ENCODE results near the gene MTARC1.

DNA sequence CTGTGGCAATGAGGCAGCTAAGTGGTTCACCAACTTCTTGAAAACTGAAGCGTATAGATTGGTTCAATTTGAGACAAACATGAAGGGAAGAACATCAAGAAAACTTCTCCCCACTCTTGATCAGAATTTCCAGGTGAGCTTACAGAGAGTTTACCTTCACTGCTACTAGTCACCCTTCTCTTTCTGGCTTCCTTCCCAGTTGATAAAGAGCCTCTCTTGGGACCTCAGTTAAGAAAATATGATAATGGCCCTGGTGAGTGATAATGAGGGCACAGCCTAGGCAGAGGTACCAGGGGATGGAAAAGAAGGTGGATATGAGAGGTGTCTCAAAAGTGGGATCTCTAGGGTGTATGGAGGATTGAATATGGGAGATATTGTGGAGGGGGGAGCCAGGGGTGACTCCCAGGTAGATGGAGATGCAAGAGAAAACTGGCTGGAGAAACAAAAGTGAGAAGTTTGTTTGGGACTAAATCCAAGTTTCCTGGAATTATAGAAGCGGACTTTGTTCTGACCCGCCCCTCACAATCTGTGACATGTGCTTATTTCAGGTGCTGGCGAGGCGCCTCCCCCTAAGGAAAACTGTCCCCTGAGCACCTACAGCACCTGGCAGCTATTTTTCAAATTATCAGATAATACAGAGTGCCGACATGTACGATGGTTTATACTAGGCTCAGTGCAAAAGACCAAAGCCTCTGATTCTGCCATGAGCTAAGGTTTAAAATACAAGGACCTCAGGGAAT lies 24.9 kb upstream of the MTARC1 start:
- TF ChIP-seq EZH2 (IDR thresholded peaks at IDR 0.05; ENCODE audit: insufficient read depth, poor library complexity, severe bottlenecking) = no peak
- no peak for TF ChIP-seq EZH2phosphoT487 (IDR thresholded peaks at IDR 0.05; ENCODE audit: insufficient read depth, low read depth)

Data from GM23248 (cell line).